PC-9 (cell line): ENCODE data around the gene RPTOR. TPM values are rescaled to one million over a fixed set of nuclear protein-coding genes. Genes with fewer than 3 reads are reported as not detected.

ENCODE experiments used
- BruUV-seq: library from RNA; stranded (reverse); fragments of 400-500 nt; replicated peaks from 2 replicates; lab custom pipeline; 2021; lab: Mats Ljungman, UMichigan
- CTCF ChIA-PET: fragments of 300-600 bp; sonication (Branson Sonifier 250); formaldehyde crosslinking; loops from one replicate; lab custom pipeline; 2022; ENCODE audit warnings: antibody characterized with exemption; lab: Charles Lee
- POLR2A ChIA-PET: fragments of 300-600 bp; sonication (Branson Sonifier 250); formaldehyde crosslinking; loops from one replicate; lab custom pipeline; 2022; ENCODE audit warnings: antibody characterized with exemption; ENCODE audit not compliant: unreplicated experiment; lab: Charles Lee
- DNase-seq, 2 experiments: peaks; one replicate each; pipeline versions ENCODE4 v3.0.0 to v3.0.0-alpha.2; 2015 to 2022; ENCODE audit warnings: mixed read lengths in 1 of 2
- H2AFZ ChIP-seq: fragments of 200-600 bp; sonication (generic); 2 replicates; pipeline ENCODE4 v1.8.1; 2017; ENCODE audit warnings: antibody characterized with exemption
- H3F3A ChIP-seq: fragments of 200-600 bp; sonication (generic); 2 replicates; pipeline ENCODE4 v1.8.1; 2017; ENCODE audit warnings: antibody characterized with exemption, mild to moderate bottlenecking, low read depth; ENCODE audit not compliant: insufficient read depth
- H3K27ac ChIP-seq: fragments of 200-600 bp; sonication (generic); 2 replicates; pipeline ENCODE4 v1.6.1; 2016; ENCODE audit warnings: mixed run types
- H3K27me3 ChIP-seq: fragments of 200-600 bp; sonication (generic); 2 replicates; pipeline ENCODE4 v1.6.1; 2016; ENCODE audit warnings: low read depth, mixed run types; ENCODE audit not compliant: insufficient read depth
- H3K36me3 ChIP-seq: fragments of 200-600 bp; sonication (generic); 2 replicates; pipeline ENCODE4 v1.6.1; 2016; ENCODE audit warnings: low read depth, mixed run types
- H3K4me1 ChIP-seq: fragments of 200-600 bp; sonication (generic); replicated peaks from 2 replicates; pipeline ENCODE4 v1.6.1; 2016; ENCODE audit warnings: mixed run types; ENCODE audit not compliant: insufficient read depth
- H3K4me2 ChIP-seq: fragments of 200-600 bp; sonication (generic); 2 replicates; pipeline ENCODE4 v1.6.1; 2017; ENCODE audit warnings: mixed run types
- H3K4me3 ChIP-seq: fragments of 200-600 bp; sonication (generic); 2 replicates; pipeline ENCODE4 v1.6.1; 2016; ENCODE audit warnings: mixed run types
- H3K79me2 ChIP-seq: fragments of 200-600 bp; sonication (generic); 2 replicates; pipeline ENCODE4 v1.6.1; 2017; ENCODE audit warnings: low read depth, mixed run types
- H3K9me2 ChIP-seq: fragments of 200-600 bp; sonication (generic); 2 replicates; pipeline ENCODE4 v1.8.1; 2017; ENCODE audit warnings: mild to moderate bottlenecking; ENCODE audit not compliant: insufficient read depth
- H3K9me3 ChIP-seq: fragments of 200-600 bp; sonication (generic); 2 replicates; pipeline ENCODE4 v1.8.1; 2016; ENCODE audit warnings: low read depth; ENCODE audit not compliant: insufficient read depth
- H4K20me1 ChIP-seq: fragments of 200-600 bp; sonication (generic); 2 replicates; pipeline ENCODE4 v1.8.1; 2017; ENCODE audit not compliant: insufficient read depth
- CTCF ChIP-seq: fragments of 200-600 bp; sonication (generic); conservative IDR thresholded peaks from 2 replicates; pipeline ENCODE4 v1.6.1; 2017; ENCODE audit warnings: mixed run types, antibody characterized with exemption, mild to moderate bottlenecking, moderate library complexity
- EZH2 ChIP-seq: fragments of 200-600 bp; sonication (generic); IDR thresholded peaks from 2 replicates; pipeline ENCODE4 v1.8.0; 2017; ENCODE audit warnings: antibody characterized with exemption, low read depth
- intact Hi-C: fragments of 100-400 bp; cut with micrococcal nuclease; formaldehyde crosslinking; loops from one replicate; pipeline ENCODE4 v1.10.0; 2022; ENCODE audit not compliant: unreplicated experiment
- total RNA-seq: library from RNA; stranded (reverse); gene quantifications from 2 replicates; pipeline ENCODE4 v1.2.3, GENCODE V29; 2021

Gene RPTOR
- total RNA-seq, 1 experiment from 2014 or later: 50.8 TPM

- no peaks in the 10 kb centered on the region for H3K9me3 ChIP-seq
- H3K9me2 ChIP-seq: no peaks in the 10 kb centered on the region
- H3K36me3 ChIP-seq: no peaks in the 10 kb centered on the region
- H3K79me2 ChIP-seq: peaks cover 53% of the 10 kb centered on the region
- H3F3A ChIP-seq: 0 out of 2 replicates have a peak, but pooled peaks cover 4% of the 10 kb centered on the region
- peaks cover 8% of the 10 kb centered on the region for H3K4me1 ChIP-seq
- no peak for TF ChIP-seq CTCF
- TF ChIP-seq EZH2: no peak
- no TSS peak for BruUV-seq
- no peak for DNase-seq
- intact Hi-C loops: no loop called here
- ChIA-PET POLR2A (no interaction called here), CTCF (no interaction called here)
- no peak overlapping the region for H3K4me3 ChIP-seq
- H3K27me3 ChIP-seq: no peaks in the 10 kb centered on the region
- H4K20me1 ChIP-seq: peaks cover 8% of the 10 kb centered on the region
- no peak overlapping the region for H3K4me2 ChIP-seq
- no peak overlapping the region for H3K27ac ChIP-seq
- H2AFZ ChIP-seq: no peak overlapping the region
These were observed 7.9 kb downstream of the RPTOR start for GRCh38 chr17:80552523-80552922.

GRCh38 chr17:80555266-80555665 is 10.6 kb downstream of the RPTOR start:
- ChIA-PET CTCF (no interaction called here), POLR2A (no interaction called here)
- no peaks in the 10 kb centered on the region for H3K4me1 ChIP-seq
- H3K4me2 ChIP-seq: no peak overlapping the region
- DNase-seq: no peak
- no peak for TF ChIP-seq CTCF
- no peak for TF ChIP-seq EZH2
- H3K9me3 ChIP-seq: no peaks in the 10 kb centered on the region
- no peaks in the 10 kb centered on the region for H3K36me3 ChIP-seq
- intact Hi-C loops: no loop called here
- H3K27ac ChIP-seq: no peak overlapping the region
- no TSS peak for BruUV-seq
- no peak overlapping the region for H2AFZ ChIP-seq
- peaks cover 17% of the 10 kb centered on the region for H4K20me1 ChIP-seq
- no peak overlapping the region for H3K4me3 ChIP-seq
- H3K27me3 ChIP-seq: no peaks in the 10 kb centered on the region
- H3K9me2 ChIP-seq: no peaks in the 10 kb centered on the region
- H3K79me2 ChIP-seq: peaks cover 33% of the 10 kb centered on the region
- no peaks in the 10 kb centered on the region for H3F3A ChIP-seq

GRCh38 chr17:80558046-80558445 is 13.4 kb downstream of the RPTOR start:
- no TSS peak for BruUV-seq
- POLR2A ChIA-PET: no interaction called here

More at GRCh38 chr17:80558046-80558445, 13.4 kb downstream of the RPTOR start:
- TF ChIP-seq CTCF (no peak), EZH2 (no peak)
- no peak overlapping the region for H3K4me3 ChIP-seq
- H4K20me1 ChIP-seq: peaks cover 10% of the 10 kb centered on the region
- no peaks in the 10 kb centered on the region for H3K9me2 ChIP-seq
- no peak for DNase-seq
- H3K4me1 ChIP-seq: no peaks in the 10 kb centered on the region
- H3K4me2 ChIP-seq: no peak overlapping the region
- H3K27me3 ChIP-seq: no peaks in the 10 kb centered on the region
- H3K79me2 ChIP-seq: peaks cover 18% of the 10 kb centered on the region
- H2AFZ ChIP-seq: no peak overlapping the region
- H3K9me3 ChIP-seq: no peaks in the 10 kb centered on the region
- no peaks in the 10 kb centered on the region for H3F3A ChIP-seq
- intact Hi-C loops: no loop called here
- CTCF ChIA-PET: no interaction called here
- no peaks in the 10 kb centered on the region for H3K36me3 ChIP-seq
- H3K27ac ChIP-seq: no peak overlapping the region
